Measurements from ENCODE around the gene ATG7. TPM values are rescaled to one million over a fixed set of nuclear protein-coding genes. Genes with fewer than 3 reads are reported as not detected.

ATG7 gene
- total RNA-seq, 2 experiments from 2014 or later, result 31.0 to 33.1 TPM

- no peaks in the 10 kb centered on the region for H3K4me1 Mint-ChIP-seq (ENCODE audit: low read depth)
- TF ChIP-seq CTCF (IDR thresholded peaks at IDR 0.05), result no peak
- no peak overlapping the region for H3K27ac Mint-ChIP-seq
- POLR2A ChIA-PET, result no interaction called here
- no peak overlapping the region for H3K4me3 Mint-ChIP-seq
- ATAC-seq (no peak), DNase-seq (no peak)
- intact Hi-C loops (cut with micrococcal nuclease), result no loop called here
- CTCF ChIA-PET, result interaction anchor here (1.5 kb wide), 1 partner anchor 12 kb away, joined by 3 read pairs; no protein-coding TSS in a partner anchor
- H3K9me3 Mint-ChIP-seq, result no peaks in the 10 kb centered on the region
- peaks cover 1% of the 10 kb centered on the region for H3K36me3 Mint-ChIP-seq (ENCODE audit: low read depth)
- H3K27me3 Mint-ChIP-seq, result no peaks in the 10 kb centered on the region
These were observed 264.1 kb downstream of the ATG7 start for GRCh38 chr3:11536132-11536935.

- no peak for TF ChIP-seq CTCF (IDR thresholded peaks at IDR 0.05)
- ATAC-seq (no peak), DNase-seq (no peak)
- H3K4me3 Mint-ChIP-seq, result no peak overlapping the region
- H3K4me1 Mint-ChIP-seq (ENCODE audit: low read depth), result no peaks in the 10 kb centered on the region
- ChIA-PET CTCF (no interaction called here), POLR2A (no interaction called here)
- intact Hi-C loops (cut with micrococcal nuclease), result no loop called here
- peaks cover 1% of the 10 kb centered on the region for H3K36me3 Mint-ChIP-seq (ENCODE audit: low read depth)
- no peaks in the 10 kb centered on the region for H3K27me3 Mint-ChIP-seq
- H3K9me3 Mint-ChIP-seq, result no peaks in the 10 kb centered on the region
- H3K27ac Mint-ChIP-seq, result no peak overlapping the region
These were observed 264.9 kb downstream of the ATG7 start for GRCh38 chr3:11536936-11537612.

DNA sequence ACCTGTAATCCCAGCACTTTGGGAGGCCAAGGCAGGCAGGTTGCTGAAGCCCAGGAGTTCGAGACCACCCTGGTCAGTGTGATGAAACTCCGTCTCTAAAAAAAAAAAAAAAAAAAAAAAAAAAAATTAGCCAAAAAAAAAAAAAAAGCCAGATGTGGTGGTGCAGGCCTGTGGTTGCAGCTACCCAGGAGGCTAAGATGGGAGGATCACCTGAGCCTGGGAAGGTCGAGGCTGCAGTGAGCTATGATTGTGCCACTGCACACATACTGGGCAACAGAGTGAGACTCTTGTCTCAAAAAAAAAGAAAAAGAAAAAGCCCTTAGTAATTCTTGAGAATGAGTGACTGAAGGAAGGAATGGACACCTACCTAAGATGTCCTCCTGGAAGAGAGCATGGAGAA, 266.4 kb downstream of the ATG7 start:
- intact Hi-C loops (cut with micrococcal nuclease), result no loop called here
- DNase-seq (no peak), ATAC-seq (no peak)
- Mint-ChIP-seq H3K9me3 (no peaks in the 10 kb centered on the region), H3K27me3 (no peaks in the 10 kb centered on the region), H3K4me1 (ENCODE audit: low read depth) (no peaks in the 10 kb centered on the region), H3K27ac (no peak overlapping the region), H3K36me3 (ENCODE audit: low read depth) (peaks cover 1% of the 10 kb centered on the region), H3K4me3 (no peak overlapping the region)
- ChIA-PET CTCF (interaction anchor here (0.9 to 1.7 kb wide), 2 partner anchors 113 to 601 kb away, joined by 3 to 5 read pairs; no protein-coding TSS in a partner anchor), POLR2A (no interaction called here)
- no peak for TF ChIP-seq CTCF (IDR thresholded peaks at IDR 0.05)

DNA sequence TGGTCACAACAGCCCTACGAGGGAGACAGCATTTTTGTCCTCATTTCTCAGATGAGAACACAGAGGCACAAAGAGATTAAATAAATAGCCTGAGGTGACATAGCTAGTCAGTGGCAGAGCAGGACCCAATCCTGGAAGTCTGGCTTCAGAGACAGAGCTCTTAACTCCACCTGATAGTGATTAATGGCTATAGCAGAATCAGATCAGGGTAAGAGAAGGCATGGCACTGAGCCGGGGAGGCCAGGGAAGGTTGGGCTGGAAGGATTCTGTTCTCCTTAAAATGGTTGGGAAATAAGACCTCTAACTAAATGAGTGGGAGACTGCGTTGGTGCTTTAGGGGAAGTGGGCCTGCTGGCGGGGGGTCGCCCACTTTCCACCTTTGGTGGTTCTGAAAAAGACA, 267.0 kb downstream of the ATG7 start:
- TF ChIP-seq CTCF (IDR thresholded peaks at IDR 0.05), result no peak
- ATAC-seq, result no peak
- Mint-ChIP-seq H3K9me3 (no peaks in the 10 kb centered on the region), H3K4me1 (ENCODE audit: low read depth) (no peaks in the 10 kb centered on the region), H3K4me3 (no peak overlapping the region), H3K36me3 (ENCODE audit: low read depth) (peaks cover 1% of the 10 kb centered on the region), H3K27me3 (no peaks in the 10 kb centered on the region), H3K27ac (no peak overlapping the region)
- no peak for DNase-seq
- ChIA-PET POLR2A (no interaction called here), CTCF (interaction anchor here (0.9 to 1.7 kb wide), 2 partner anchors 112 to 602 kb away, joined by 3 to 5 read pairs; no protein-coding TSS in a partner anchor)
- intact Hi-C loops (cut with micrococcal nuclease), result no loop called here

GRCh38 chr3:11539677-11540076, 267.5 kb downstream of the ATG7 start:
- TF ChIP-seq CTCF (IDR thresholded peaks at IDR 0.05), result no peak
- intact Hi-C loops (cut with micrococcal nuclease), result no loop called here
- Mint-ChIP-seq H3K36me3 (ENCODE audit: low read depth) (peaks cover 1% of the 10 kb centered on the region), H3K27ac (no peak overlapping the region), H3K4me3 (no peak overlapping the region), H3K4me1 (ENCODE audit: low read depth) (no peaks in the 10 kb centered on the region), H3K27me3 (no peaks in the 10 kb centered on the region), H3K9me3 (no peaks in the 10 kb centered on the region)
- no peak for DNase-seq
- ChIA-PET POLR2A (no interaction called here), CTCF (interaction anchor here (1.7 kb wide), 1 partner anchor 112 kb away, joined by 5 read pairs; no protein-coding TSS in a partner anchor)
- ATAC-seq, result no peak
